Inflammatory macrophage treated with lipopolysaccharide for 1 hour (primary cell): ENCODE results near the gene FSHB.
"Not testable (repeated sequence)": the region's sequence is repeated elsewhere in the genome, so short reads cannot be mapped to it uniquely, and the experiment has no call there.

Experiments
- DNase-seq, 2 donors: peaks; one replicate each; pipeline ENCODE4 v3.0.0-alpha.2; 2020 to 2022

Gene FSHB

DNA sequence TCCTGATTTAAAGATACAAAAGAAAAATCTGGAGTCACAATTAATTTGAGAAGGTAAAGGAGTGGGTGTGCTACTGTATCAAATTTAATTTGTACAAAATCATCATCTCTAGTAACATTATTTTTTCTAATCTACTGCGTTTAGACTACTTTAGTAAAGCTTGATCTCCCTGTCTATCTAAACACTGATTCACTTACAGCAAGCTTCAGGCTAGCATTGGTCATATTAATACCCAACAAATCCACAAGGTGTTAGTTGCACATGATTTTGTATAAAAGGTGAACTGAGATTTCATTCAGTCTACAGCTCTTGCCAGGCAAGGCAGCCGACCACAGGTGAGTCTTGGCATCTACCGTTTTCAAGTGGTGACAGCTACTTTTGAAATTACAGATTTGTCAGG lies at the start of gene FSHB:
FSHB (plus strand) TSS at position 301 of the 400 bp plus-strand sequence. CDS start 889 bp downstream, outside the sequence.
- no peak for DNase-seq

DNA sequence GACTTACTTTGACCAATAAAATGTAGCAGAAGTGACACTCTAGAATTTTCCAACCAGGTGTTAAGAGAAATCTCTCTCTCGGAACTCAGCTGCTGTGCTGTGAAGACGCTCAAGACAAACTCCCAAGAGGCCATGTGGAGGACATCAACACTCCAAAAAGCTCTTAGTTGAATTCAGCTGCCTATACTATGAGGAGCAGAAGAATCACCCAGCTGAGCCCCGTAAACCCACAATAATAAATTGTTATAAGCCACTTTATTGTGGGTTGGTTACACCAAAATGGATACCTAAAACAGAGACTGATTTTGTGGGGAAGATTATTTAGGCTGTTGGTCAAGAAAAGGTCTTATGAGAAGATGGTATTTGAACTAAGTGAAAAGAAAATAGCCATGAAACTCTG lies 44.1 kb upstream of the FSHB start:
- DNase-seq = no peak

- no peak for DNase-seq
Observed at GRCh38 chr11:30192620-30193019, 38.2 kb upstream of the FSHB start.

GRCh38 chr11:30196400-30197206 lies 34.2 kb upstream of the FSHB start:
- DNase-seq = peak in 1 of 2 donors; percentile 52

- no peak for DNase-seq
Observed at GRCh38 chr11:30197869-30198268, 32.9 kb upstream of the FSHB start.

GRCh38 chr11:30202989-30203388 lies 27.8 kb upstream of the FSHB start:
- DNase-seq = not testable (repeated sequence)

DNA sequence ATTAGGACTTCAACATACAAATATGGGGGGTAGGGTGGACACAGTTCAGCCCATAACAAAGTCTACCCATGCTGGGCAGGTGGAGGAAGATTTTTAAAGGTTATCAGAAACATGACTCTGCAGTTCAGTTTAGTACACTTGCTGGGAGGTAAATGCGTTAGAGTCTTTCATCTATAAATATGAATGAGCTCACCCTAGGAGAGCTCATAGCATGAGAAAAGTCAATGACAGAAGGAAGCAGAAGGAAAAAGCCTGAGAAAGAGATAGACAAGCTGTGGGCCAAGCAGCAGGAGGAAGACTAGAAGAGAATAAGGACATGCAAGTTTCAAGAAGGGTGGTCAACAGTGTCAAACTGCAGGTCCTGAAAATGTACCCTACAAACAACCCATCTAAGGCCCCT lies 27.0 kb upstream of the FSHB start:
- DNase-seq = no peak

DNA sequence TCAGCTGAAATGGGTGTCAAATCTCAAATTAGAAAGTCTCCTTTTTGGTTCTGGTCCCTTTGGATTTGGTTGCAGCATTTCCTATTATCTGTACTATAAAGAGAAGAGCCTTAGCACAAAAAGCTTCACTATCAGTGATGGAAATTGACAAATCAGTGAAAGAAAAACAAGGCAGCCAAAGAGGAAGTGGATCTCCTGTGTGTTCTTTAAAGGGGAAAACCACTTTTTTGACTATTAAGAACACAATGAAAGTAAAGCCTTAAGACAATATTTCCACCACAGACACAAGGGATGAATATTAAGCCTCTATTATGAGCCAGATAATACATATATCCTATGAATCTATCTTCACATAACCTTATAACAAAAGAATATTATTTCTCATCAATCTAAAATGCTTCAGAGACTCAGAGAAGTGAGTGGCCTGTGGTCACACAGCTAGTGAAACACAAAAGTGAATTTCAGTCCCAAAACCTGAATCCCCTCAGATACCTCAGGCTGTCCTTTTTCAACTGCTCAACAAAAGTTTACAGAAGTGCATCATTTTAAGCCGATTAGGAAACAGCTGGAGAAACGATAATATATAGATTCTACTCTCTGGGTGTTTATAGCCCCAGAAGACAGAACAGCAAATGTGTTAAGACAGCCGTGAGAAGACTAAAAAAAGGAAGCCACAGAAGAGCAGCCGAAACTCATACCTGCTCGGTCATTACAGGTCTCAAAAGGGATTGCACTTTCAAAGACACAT lies 24.4 kb upstream of the FSHB start:
- no peak for DNase-seq

GRCh38 chr11:30210357-30210756 lies 20.5 kb upstream of the FSHB start:
- DNase-seq = no peak

- no peak for DNase-seq
Observed at GRCh38 chr11:30216534-30216933, 14.3 kb upstream of the FSHB start.

DNA sequence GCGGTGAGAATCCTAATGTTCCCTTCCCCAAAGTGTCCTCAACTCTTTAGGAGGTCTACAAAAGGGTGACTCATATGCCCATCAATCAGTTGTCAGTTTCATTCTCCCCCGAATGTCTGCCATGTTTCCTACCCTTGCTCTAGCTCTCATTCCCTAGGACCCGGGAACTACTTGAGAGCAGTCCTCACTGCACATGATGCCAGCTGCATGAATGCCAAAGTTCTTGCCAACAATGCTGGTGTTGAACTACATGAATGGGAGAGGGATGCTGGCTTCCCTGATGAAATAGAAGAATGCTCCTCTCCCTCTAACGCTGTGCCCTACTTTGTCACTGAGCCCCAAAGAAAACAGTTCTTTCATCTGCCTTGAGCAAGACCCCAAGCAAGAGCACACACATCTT lies 12.5 kb upstream of the FSHB start:
- DNase-seq = no peak

GRCh38 chr11:30225642-30226041 lies 5.2 kb upstream of the FSHB start:
- DNase-seq = no peak

DNA sequence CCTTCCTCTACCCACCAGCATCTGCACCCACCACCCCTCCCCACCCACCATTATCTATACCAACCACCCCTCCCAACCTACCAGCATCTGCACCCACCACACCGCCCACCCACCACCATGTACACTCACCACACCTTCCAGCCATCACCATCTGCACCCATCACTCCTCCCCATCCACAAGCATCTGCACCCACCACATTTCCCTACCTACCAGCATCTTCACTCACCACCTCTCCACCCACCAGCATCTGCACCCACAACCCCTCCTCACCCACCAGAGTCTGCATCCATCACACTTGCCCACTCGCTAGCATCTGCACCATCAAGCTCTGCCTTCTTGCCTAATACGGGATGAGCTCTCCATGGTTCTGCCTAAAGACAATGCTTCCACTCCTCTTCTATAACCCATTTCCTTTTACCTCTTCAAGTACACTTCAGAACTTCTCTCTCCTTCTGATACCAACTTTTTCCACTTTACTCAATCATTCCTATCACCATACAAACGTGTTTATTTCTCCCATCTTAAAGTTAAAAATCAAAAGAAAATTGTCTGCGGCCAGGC lies 2.4 kb upstream of the FSHB start:
- no peak for DNase-seq

GRCh38 chr11:30239025-30239424 lies 8.2 kb downstream of the FSHB start:
- DNase-seq = no peak

DNA sequence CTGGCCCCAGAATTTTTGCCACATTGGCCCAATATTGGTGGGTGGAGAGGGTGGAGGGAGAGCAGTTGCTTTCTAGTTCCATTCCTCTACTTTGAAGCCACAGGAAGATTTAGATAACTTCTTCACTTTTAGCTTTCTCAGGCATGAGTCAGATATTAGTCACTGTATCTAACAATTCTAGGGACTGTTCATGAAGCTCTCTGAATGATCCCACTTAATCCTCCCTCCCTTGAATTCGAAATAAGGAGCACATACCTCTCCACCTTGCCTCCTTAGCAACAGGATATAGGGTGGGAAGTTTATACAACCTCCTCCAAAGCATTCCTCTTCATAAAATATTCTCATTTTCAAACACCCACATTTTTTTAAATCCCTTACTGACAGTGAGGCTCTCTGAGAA lies 13.5 kb downstream of the FSHB start:
- no peak for DNase-seq

DNA sequence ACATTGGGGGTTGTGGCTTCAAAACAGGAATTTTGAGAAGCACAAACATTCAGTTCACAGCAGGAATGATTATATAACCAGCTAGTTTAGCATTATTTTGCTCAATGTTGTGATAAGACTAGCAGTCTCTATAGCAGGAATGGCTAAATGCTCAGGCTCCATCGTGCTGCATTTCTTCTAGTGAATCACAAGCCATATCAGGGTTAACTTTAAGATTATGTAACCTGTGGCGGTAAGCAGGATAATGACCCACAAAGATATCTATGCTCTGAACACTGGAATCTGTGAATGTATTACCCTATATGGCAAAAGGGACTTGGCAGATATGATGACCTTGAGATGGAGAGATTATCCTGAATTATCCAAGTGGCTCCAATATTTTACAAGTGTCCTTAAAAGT lies 14.8 kb downstream of the FSHB start:
- no peak for DNase-seq

DNA sequence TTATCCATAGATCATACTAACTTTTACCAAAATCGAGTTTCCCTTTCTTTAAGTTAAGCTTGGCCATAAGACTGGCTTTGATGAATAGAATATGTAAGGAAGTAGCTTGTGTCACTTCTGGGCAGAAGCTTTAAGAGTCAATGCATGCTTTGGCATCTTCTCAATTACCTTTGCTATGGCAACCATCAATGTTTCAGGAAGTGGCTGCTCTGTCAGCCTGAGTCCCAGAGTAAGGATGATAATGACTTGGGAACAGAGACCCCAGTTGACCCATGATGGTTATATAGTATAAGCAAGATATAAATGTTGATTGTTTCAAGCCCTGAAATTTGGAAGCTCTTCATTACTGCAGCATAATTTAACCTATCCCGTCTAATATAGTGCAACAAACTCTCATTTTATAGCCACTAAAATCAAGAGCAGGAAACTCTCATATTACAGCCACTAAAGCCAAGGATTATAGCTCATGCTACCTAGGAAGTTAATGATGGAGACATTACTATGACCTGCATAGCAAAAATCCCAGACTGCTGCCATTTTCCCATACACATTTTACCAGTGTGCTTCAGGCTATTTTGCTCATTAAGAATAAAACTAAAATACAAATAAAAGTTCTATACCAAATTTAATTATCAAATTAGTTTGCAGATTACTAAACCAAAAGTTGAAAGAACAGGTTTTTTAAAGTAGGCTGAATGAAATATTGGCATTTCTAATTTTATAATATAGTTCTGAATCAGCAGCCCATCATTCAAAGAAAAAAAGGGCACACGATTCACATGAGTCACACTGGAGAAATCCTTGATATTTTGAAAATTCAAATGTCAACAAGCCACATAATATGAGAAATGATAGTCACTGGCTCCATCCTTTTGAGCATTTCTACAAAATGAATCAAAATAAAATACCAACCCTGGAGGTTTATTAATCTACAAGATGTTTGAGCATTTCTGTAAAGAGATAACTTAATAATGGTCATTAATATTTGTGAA lies 23.8 kb downstream of the FSHB start:
- no peak for DNase-seq

DNA sequence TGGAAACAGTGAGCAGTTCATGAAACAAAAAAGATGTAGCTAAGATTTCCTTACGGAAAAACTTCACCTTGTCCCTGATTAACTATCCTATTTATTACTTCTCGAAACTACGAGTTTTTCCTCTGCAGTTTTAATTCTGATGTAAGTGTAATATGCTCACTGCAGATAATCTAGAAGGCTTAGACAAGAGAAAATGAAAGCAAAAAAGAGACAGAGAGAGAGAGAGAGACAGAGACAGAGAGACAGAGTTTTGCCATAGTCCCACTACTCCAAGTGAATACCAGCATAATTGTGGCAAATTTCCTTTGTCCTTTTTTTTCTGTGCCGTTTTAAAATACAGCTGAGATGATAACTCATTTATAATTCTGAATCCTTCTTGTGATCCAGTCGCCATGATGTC lies 24.8 kb downstream of the FSHB start:
- no peak for DNase-seq

DNA sequence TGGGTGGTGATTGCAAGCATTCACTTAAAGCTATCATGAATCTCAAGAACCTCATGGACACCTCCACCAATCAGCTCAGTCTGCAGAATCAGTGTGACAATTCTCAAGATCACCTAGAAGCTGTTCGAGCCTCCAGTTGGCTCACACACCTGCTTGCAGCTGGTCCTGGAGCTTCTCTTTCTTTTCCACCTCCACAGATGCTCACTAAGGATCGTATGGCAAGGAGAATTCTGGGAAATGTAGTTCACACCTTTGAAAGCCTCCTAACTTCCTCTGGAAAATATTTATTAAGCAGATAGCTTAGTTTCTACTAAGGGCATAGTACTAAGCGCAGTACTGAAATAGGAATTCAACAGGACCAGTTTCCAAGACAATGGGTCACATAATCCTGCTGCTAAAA lies 26.2 kb downstream of the FSHB start:
- DNase-seq = no peak

- no peak for DNase-seq
Observed at GRCh38 chr11:30258679-30259078, 27.9 kb downstream of the FSHB start.

DNA sequence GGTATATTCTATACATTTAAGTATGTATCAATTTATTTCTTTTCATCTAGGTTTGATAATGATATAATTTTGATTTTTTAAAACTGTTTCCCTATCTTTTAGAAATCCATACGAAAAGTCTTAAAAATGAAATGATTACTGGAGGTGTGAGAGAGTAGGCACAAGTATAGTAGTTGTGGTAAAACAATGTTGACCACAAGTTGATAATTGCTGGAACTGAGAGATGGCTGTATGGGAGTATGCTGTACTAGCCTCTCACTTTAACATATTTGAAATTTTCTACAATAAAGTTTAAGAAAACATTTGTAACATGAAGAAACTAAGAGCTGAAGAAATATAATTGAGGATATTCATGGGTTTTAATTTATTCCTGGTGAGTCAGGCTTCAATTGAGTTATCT lies 30.0 kb downstream of the FSHB start:
- DNase-seq = no peak

- DNase-seq = no peak
Observed at GRCh38 chr11:30261821-30262220, 31.0 kb downstream of the FSHB start.

- DNase-seq = not testable (repeated sequence)
Observed at GRCh38 chr11:30268638-30269037, 37.8 kb downstream of the FSHB start.
